Activated naive CD4-positive, alpha-beta T cell treated with anti-CD3 and anti-CD28 coated beads, Interleukin-2, amount 50 U/mL, for 16 hours (primary cell): ENCODE data around the gene MYL5.
"Not testable (repeated sequence)": the region's sequence is repeated elsewhere in the genome, so short reads cannot be mapped to it uniquely, and the experiment has no call there.

ENCODE experiments used
- DNase-seq: peaks from one replicate; pipeline ENCODE4 v3.0.0-alpha.2; 2020

The MYL5 gene

GRCh38 chr4:730511-730910, 56.2 kb downstream of the MYL5 start:
- DNase-seq = no peak

GRCh38 chr4:730946-731904, 56.9 kb downstream of the MYL5 start:
- DNase-seq = not testable (repeated sequence)
